Measurements from ENCODE around the gene BCORL1. TPM values are rescaled to one million over a fixed set of nuclear protein-coding genes. Genes with fewer than 3 reads are reported as not detected.

BCORL1 gene
- total RNA-seq, 2 experiments from 2014 or later = 1.7 to 5.4 TPM

GRCh38 chrX:130030826-130031225 lies 48.4 kb downstream of the BCORL1 start:
- TF ChIP-seq CTCF (conservative IDR thresholded peaks at IDR 0.05; ENCODE audit: low read length) (no peak), EZH2phosphoT487 (IDR thresholded peaks at IDR 0.05; ENCODE audit: borderline replicate concordance, low read depth, low read length) (no peak)
- Histone ChIP-seq H3K4me3 (ENCODE audit: low read depth, low read length, poor library complexity, severe bottlenecking) (no peak overlapping the region), H3K79me2 (ENCODE audit: insufficient read depth, low read depth, low read length) (no peaks in the 10 kb centered on the region), H3K9me3 (ENCODE audit: low read length) (no peaks in the 10 kb centered on the region), H3K27ac (ENCODE audit: low read depth, low read length, poor library complexity, severe bottlenecking) (no peak overlapping the region), H4K20me1 (ENCODE audit: insufficient read depth, low read length) (no peaks in the 10 kb centered on the region), H3K36me3 (ENCODE audit: insufficient read depth, low read length) (0 out of 2 replicates have a peak, but pooled peaks cover 2% of the 10 kb centered on the region), H2AFZ (ENCODE audit: low read length) (no peak overlapping the region), H3K9me2 (ENCODE audit: insufficient read depth, low read length) (no peaks in the 10 kb centered on the region), H3K4me1 (ENCODE audit: insufficient read depth, low read length, poor library complexity, severe bottlenecking) (no peaks in the 10 kb centered on the region), H3K4me2 (ENCODE audit: low read length) (no peak overlapping the region)
- CTCF ChIA-PET (ENCODE audit: unreplicated experiment) = no interaction called here
- intact Hi-C loops (cut with micrococcal nuclease; ENCODE audit: unreplicated experiment) = no loop called here
- no peak for DNase-seq (ENCODE audit: low spot score)
- POLR2A ChIA-PET = no interaction called here
- BruUV-seq (replicated peaks) = no TSS peak

- intact Hi-C loops (cut with micrococcal nuclease; ENCODE audit: unreplicated experiment) = no loop called here
- no peaks in the 10 kb centered on the region for H3K9me2 ChIP-seq (ENCODE audit: insufficient read depth, low read length)
- no peaks in the 10 kb centered on the region for H4K20me1 ChIP-seq (ENCODE audit: insufficient read depth, low read length)
- no peak overlapping the region for H3K4me2 ChIP-seq (ENCODE audit: low read length)
- no peaks in the 10 kb centered on the region for H3K4me1 ChIP-seq (ENCODE audit: insufficient read depth, low read length, poor library complexity, severe bottlenecking)
- H3K4me3 ChIP-seq (ENCODE audit: low read depth, low read length, poor library complexity, severe bottlenecking) = no peak overlapping the region
- no peak for DNase-seq (ENCODE audit: low spot score)
- ChIA-PET POLR2A (no interaction called here), CTCF (ENCODE audit: unreplicated experiment) (no interaction called here)
- H3K27ac ChIP-seq (ENCODE audit: low read depth, low read length, poor library complexity, severe bottlenecking) = no peak overlapping the region
- no peaks in the 10 kb centered on the region for H3K79me2 ChIP-seq (ENCODE audit: insufficient read depth, low read depth, low read length)
- no peak overlapping the region for H2AFZ ChIP-seq (ENCODE audit: low read length)
- no TSS peak for BruUV-seq (replicated peaks)
- TF ChIP-seq CTCF (conservative IDR thresholded peaks at IDR 0.05; ENCODE audit: low read length) (no peak), EZH2phosphoT487 (IDR thresholded peaks at IDR 0.05; ENCODE audit: borderline replicate concordance, low read depth, low read length) (no peak)
- no peaks in the 10 kb centered on the region for H3K36me3 ChIP-seq (ENCODE audit: insufficient read depth, low read length)
- no peaks in the 10 kb centered on the region for H3K9me3 ChIP-seq (ENCODE audit: low read length)
These were observed 50.1 kb downstream of the BCORL1 start for GRCh38 chrX:130032552-130032951.

- ChIA-PET CTCF (ENCODE audit: unreplicated experiment) (no interaction called here), POLR2A (no interaction called here)
- no peak overlapping the region for H3K4me2 ChIP-seq (ENCODE audit: low read length)
- no peak overlapping the region for H3K27ac ChIP-seq (ENCODE audit: low read depth, low read length, poor library complexity, severe bottlenecking)
- H3K4me1 ChIP-seq (ENCODE audit: insufficient read depth, low read length, poor library complexity, severe bottlenecking) = no peaks in the 10 kb centered on the region
- H3K4me3 ChIP-seq (ENCODE audit: low read depth, low read length, poor library complexity, severe bottlenecking) = no peak overlapping the region
- no peaks in the 10 kb centered on the region for H3K9me2 ChIP-seq (ENCODE audit: insufficient read depth, low read length)
- TF ChIP-seq CTCF (conservative IDR thresholded peaks at IDR 0.05; ENCODE audit: low read length) (no peak), EZH2phosphoT487 (IDR thresholded peaks at IDR 0.05; ENCODE audit: borderline replicate concordance, low read depth, low read length) (no peak)
- no peaks in the 10 kb centered on the region for H3K9me3 ChIP-seq (ENCODE audit: low read length)
- H3K36me3 ChIP-seq (ENCODE audit: insufficient read depth, low read length) = no peaks in the 10 kb centered on the region
- DNase-seq (ENCODE audit: low spot score) = no peak
- no peaks in the 10 kb centered on the region for H3K79me2 ChIP-seq (ENCODE audit: insufficient read depth, low read depth, low read length)
- BruUV-seq (replicated peaks) = no TSS peak
- intact Hi-C loops (cut with micrococcal nuclease; ENCODE audit: unreplicated experiment) = no loop called here
- H2AFZ ChIP-seq (ENCODE audit: low read length) = no peak overlapping the region
- H4K20me1 ChIP-seq (ENCODE audit: insufficient read depth, low read length) = no peaks in the 10 kb centered on the region
These were observed 51.7 kb downstream of the BCORL1 start for GRCh38 chrX:130034178-130034577.

All from OCI-LY7 (cell line).